Panc1 (cell line): ENCODE data around the gene NFIB. TPM values are rescaled to one million over a fixed set of nuclear protein-coding genes. Genes with fewer than 3 reads are reported as not detected.

Source experiments
- ATAC-seq: fragments of 200-7000 bp; cut with Tn5 transposase; 2 replicates; pipeline ENCODE4 v1.9.1; 2020; ENCODE audit warnings: mild to moderate bottlenecking, moderate library complexity
- BruUV-seq: library from RNA; stranded (reverse); fragments of 400-500 nt; replicated peaks from 2 replicates; lab custom pipeline; 2021; lab: Mats Ljungman, UMichigan
- CTCF ChIA-PET: fragments of 300-600 bp; sonication (Branson Sonifier 250); formaldehyde crosslinking; loops from one replicate; lab custom pipeline; 2022; ENCODE audit warnings: antibody characterized with exemption; lab: Charles Lee
- POLR2A ChIA-PET: fragments of 300-600 bp; sonication (Branson Sonifier 250); formaldehyde crosslinking; loops from one replicate; lab custom pipeline; 2022; ENCODE audit warnings: antibody characterized with exemption; lab: Charles Lee
- DNase-seq: peaks from one replicate; pipeline ENCODE4 v3.0.0-alpha.2; 2010; ENCODE audit warnings: low read depth, low spot score
- H3K27ac ChIP-seq: 2 replicates; pipeline ENCODE4 v1.5.1; 2011; ENCODE audit warnings: mild to moderate bottlenecking, low read length, inconsistent platforms
- H3K27me3 ChIP-seq: fragments of 200-500 bp; sonication (Bioruptor generic); 2 replicates; pipeline ENCODE4 v1.6.0; 2014; ENCODE audit warnings: low read length, inconsistent platforms; ENCODE audit not compliant: control insufficient read depth, insufficient read depth
- H3K36me3 ChIP-seq: fragments of 200-500 bp; sonication (Bioruptor generic); 2 replicates; pipeline ENCODE4 v1.5.1; 2014; ENCODE audit warnings: inconsistent platforms, mild to moderate bottlenecking, low read length, moderate library complexity; ENCODE audit not compliant: control insufficient read depth, insufficient read depth
- H3K4me1 ChIP-seq: 2 replicates; pipeline ENCODE4 v1.5.1; 2011; ENCODE audit warnings: inconsistent platforms, mild to moderate bottlenecking, low read length, moderate library complexity; ENCODE audit not compliant: control insufficient read depth, insufficient read depth
- H3K4me3 ChIP-seq, 2 experiments: 2 replicates each; pipeline ENCODE4 v1.5.1; 2011 to 2012; ENCODE audit warnings: low read depth in 2 of 2, low read length in 2 of 2, mild to moderate bottlenecking in 2 of 2, inconsistent platforms in 1 of 2, moderate library complexity in 1 of 2
- H3K9me3 ChIP-seq: fragments of 200-500 bp; sonication (Bioruptor generic); 2 replicates; pipeline ENCODE4 v1.5.1; 2014; ENCODE audit warnings: low read depth, mild to moderate bottlenecking, inconsistent platforms, low read length, moderate library complexity; ENCODE audit not compliant: control insufficient read depth, insufficient read depth
- CTCF ChIP-seq: fragments of 450-650 bp; IDR thresholded peaks from 2 replicates; pipeline ENCODE4 v1.5.1; 2017; ENCODE audit warnings: mild to moderate bottlenecking
- POLR2AphosphoS5 ChIP-seq: IDR thresholded peaks from 2 replicates; pipeline ENCODE4 v1.6.1; 2012; ENCODE audit warnings: mild to moderate bottlenecking, low read depth, low read length, moderate library complexity
- REST ChIP-seq, 2 experiments: IDR thresholded peaks; 2 replicates each; pipeline ENCODE4 v1.6.1; 2011 to 2012; ENCODE audit warnings: low read depth in 2 of 2, control low read depth in 1 of 2, low read length in 1 of 2, mild to moderate bottlenecking in 1 of 2, moderate library complexity in 1 of 2; ENCODE audit not compliant: insufficient read depth in 1 of 2
- SIN3A ChIP-seq: IDR thresholded peaks from 2 replicates; pipeline ENCODE4 v1.6.1; 2012; ENCODE audit warnings: low read depth, mild to moderate bottlenecking, low read length, moderate library complexity, borderline replicate concordance; ENCODE audit not compliant: insufficient read depth
- TCF7L2 ChIP-seq: IDR thresholded peaks from 2 replicates; pipeline ENCODE4 v1.6.1; 2011; ENCODE audit warnings: mild to moderate bottlenecking, low read depth, low read length, inconsistent platforms
- in situ Hi-C: cut with HindIII; loops from 2 replicates; pipeline ENCODE4 v1.10.0; 2016; ENCODE audit warnings: low sequenced_read_pairs, low pct_unique_long_range_greater_than_20kb
- intact Hi-C: fragments of 100-400 bp; cut with micrococcal nuclease; formaldehyde crosslinking; loops from one replicate; pipeline ENCODE4 v1.10.0; 2022; ENCODE audit not compliant: unreplicated experiment
- total RNA-seq: library from RNA; stranded (reverse); gene quantifications from one replicate; pipeline ENCODE4 v1.2.1, GENCODE V29; 2021; ENCODE audit not compliant: unreplicated experiment

Gene NFIB
- total RNA-seq, 1 experiment from 2014 or later = 26.7 TPM

- Histone ChIP-seq H3K9me3 (no peaks in the 10 kb centered on the region), H3K36me3 (no peaks in the 10 kb centered on the region), H3K27me3 (no peaks in the 10 kb centered on the region), H3K4me3 (no peak overlapping the region), H3K4me1 (no peaks in the 10 kb centered on the region), H3K27ac (no peak overlapping the region)
- CTCF ChIA-PET = no interaction called here
- no peak for TF ChIP-seq POLR2AphosphoS5
- no peak for TF ChIP-seq SIN3A
- TF ChIP-seq REST (IDR thresholded peaks at IDR 0.05; ENCODE audit: insufficient read depth in 1 of 2, low read depth in 2 of 2, low read length in 1 of 2) = no peak
- no peak for TF ChIP-seq TCF7L2
- TF ChIP-seq CTCF = no peak
- POLR2A ChIA-PET = no interaction called here
- in situ Hi-C loops = no loop called here
- DNase-seq (no peak), ATAC-seq (no peak)
- no TSS peak for BruUV-seq
- intact Hi-C loops = no loop called here
Observed at GRCh38 chr9:14191512-14191911, 122.4 kb downstream of the NFIB start.

- intact Hi-C loops = no loop called here
- Histone ChIP-seq H3K4me1 (no peaks in the 10 kb centered on the region), H3K27me3 (no peaks in the 10 kb centered on the region), H3K27ac (no peak overlapping the region), H3K9me3 (no peaks in the 10 kb centered on the region), H3K4me3 (no peak overlapping the region), H3K36me3 (no peaks in the 10 kb centered on the region)
- no TSS peak for BruUV-seq
- DNase-seq (no peak), ATAC-seq (no peak)
- CTCF ChIA-PET = no interaction called here
- POLR2A ChIA-PET = no interaction called here
- TF ChIP-seq REST (IDR thresholded peaks at IDR 0.05; ENCODE audit: insufficient read depth in 1 of 2, low read depth in 2 of 2, low read length in 1 of 2) = no peak
- TF ChIP-seq POLR2AphosphoS5 = no peak
- no peak for TF ChIP-seq TCF7L2
- TF ChIP-seq SIN3A = no peak
- no peak for TF ChIP-seq CTCF
- in situ Hi-C loops = no loop called here
Observed at GRCh38 chr9:14190240-14190639, 123.7 kb downstream of the NFIB start.
